ENCODE results near the gene KLHL5.

- TF ChIP-seq, protein P1, sequence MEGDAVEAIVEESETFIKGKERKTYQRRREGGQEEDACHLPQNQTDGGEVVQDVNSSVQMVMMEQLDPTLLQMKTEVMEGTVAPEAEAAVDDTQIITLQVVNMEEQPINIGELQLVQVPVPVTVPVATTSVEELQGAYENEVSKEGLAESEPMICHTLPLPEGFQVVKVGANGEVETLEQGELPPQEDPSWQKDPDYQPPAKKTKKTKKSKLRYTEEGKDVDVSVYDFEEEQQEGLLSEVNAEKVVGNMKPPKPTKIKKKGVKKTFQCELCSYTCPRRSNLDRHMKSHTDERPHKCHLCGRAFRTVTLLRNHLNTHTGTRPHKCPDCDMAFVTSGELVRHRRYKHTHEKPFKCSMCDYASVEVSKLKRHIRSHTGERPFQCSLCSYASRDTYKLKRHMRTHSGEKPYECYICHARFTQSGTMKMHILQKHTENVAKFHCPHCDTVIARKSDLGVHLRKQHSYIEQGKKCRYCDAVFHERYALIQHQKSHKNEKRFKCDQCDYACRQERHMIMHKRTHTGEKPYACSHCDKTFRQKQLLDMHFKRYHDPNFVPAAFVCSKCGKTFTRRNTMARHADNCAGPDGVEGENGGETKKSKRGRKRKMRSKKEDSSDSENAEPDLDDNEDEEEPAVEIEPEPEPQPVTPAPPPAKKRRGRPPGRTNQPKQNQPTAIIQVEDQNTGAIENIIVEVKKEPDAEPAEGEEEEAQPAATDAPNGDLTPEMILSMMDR (IDR thresholded peaks at IDR 0.05): no peak
- no peak for TF ChIP-seq POLR2AphosphoS5 (IDR thresholded peaks at IDR 0.05; ENCODE audit: low read depth, low read length)
- no peak for TF ChIP-seq SIN3A (IDR thresholded peaks at IDR 0.05; ENCODE audit: borderline replicate concordance, insufficient read depth, low read depth, low read length)
These were observed 24.1 kb upstream of the KLHL5 start for GRCh38 chr4:39037941-39038340.

All from Panc1 (cell line).